Activated CD4-positive, alpha-beta memory T cell treated with anti-CD3 and anti-CD28 coated beads, Interleukin-2, amount 10 ng/mL, durations not matched to agents 7 days and 5 days (primary cell): ENCODE data around the gene ARHGAP27. TPM values are rescaled to one million over a fixed set of nuclear protein-coding genes. Genes with fewer than 3 reads are reported as not detected.
"Not testable (repeated sequence)": the region's sequence is repeated elsewhere in the genome, so short reads cannot be mapped to it uniquely, and the experiment has no call there.

Experiments
- CTCF ChIA-PET: fragments of 350-600 bp; sonication (Branson Sonifier 250); formaldehyde crosslinking; loops from one replicate; lab custom pipeline; 2021; ENCODE audit warnings: antibody characterized with exemption, inconsistent platforms; lab: Charles Lee
- POLR2A ChIA-PET: fragments of 350-600 bp; sonication (Branson Sonifier 250); formaldehyde crosslinking; loops from one replicate; lab custom pipeline; 2021; ENCODE audit warnings: antibody characterized with exemption; lab: Charles Lee
- DNase-seq: peaks from one replicate; pipeline ENCODE4 v3.0.0-alpha.2; 2020
- H3K27ac Mint-ChIP-seq: one replicate; pipeline ENCODE4 v1.8.0; 2021; ENCODE audit warnings: mild to moderate bottlenecking, mixed read lengths
- H3K27me3 Mint-ChIP-seq: one replicate; pipeline ENCODE4 v1.8.0; 2021; ENCODE audit warnings: mixed read lengths
- H3K36me3 Mint-ChIP-seq: one replicate; pipeline ENCODE4 v1.8.0; 2021; ENCODE audit warnings: low read depth, mixed read lengths
- H3K4me1 Mint-ChIP-seq: one replicate; pipeline ENCODE4 v1.8.0; 2021; ENCODE audit warnings: mixed read lengths
- H3K4me3 Mint-ChIP-seq: one replicate; pipeline ENCODE4 v1.8.0; 2021; ENCODE audit warnings: mild to moderate bottlenecking, mixed read lengths
- H3K9me3 Mint-ChIP-seq: one replicate; pipeline ENCODE4 v1.8.0; 2021; ENCODE audit warnings: mixed read lengths
- total RNA-seq, 2 experiments: library from RNA; stranded (reverse); gene quantifications; one replicate each; pipeline ENCODE4 v1.2.3, GENCODE V29; 2021

ARHGAP27 gene
- total RNA-seq: 10 to 100 TPM; 81.4 to 84.4 TPM

- DNase-seq: peak; percentile 61
- no peaks in the 10 kb centered on the region for H3K9me3 Mint-ChIP-seq
- H3K27me3 Mint-ChIP-seq: no peaks in the 10 kb centered on the region
- CTCF ChIA-PET: no interaction called here
- peak within 1 kb of the TSS; percentile 63 for H3K27ac Mint-ChIP-seq
- H3K4me3 Mint-ChIP-seq: peak within 1 kb of the TSS; percentile 88
- peaks cover 26% of the 10 kb centered on the region for H3K36me3 Mint-ChIP-seq
- H3K4me1 Mint-ChIP-seq: peaks cover 31% of the 10 kb centered on the region
- POLR2A ChIA-PET: interaction anchor here (0.7 to 1.1 kb wide), 2 partner anchors 14 to 87 kb away, joined by 3 read pairs; no protein-coding TSS in a partner anchor
Measured at GRCh38 chr17:45432405-45433158, at the start of gene ARHGAP27. Gene ARHGAP27 (minus strand): TSS chr17:45432870. CDS start chr17:45430279, 2,591 bp downstream.

DNA sequence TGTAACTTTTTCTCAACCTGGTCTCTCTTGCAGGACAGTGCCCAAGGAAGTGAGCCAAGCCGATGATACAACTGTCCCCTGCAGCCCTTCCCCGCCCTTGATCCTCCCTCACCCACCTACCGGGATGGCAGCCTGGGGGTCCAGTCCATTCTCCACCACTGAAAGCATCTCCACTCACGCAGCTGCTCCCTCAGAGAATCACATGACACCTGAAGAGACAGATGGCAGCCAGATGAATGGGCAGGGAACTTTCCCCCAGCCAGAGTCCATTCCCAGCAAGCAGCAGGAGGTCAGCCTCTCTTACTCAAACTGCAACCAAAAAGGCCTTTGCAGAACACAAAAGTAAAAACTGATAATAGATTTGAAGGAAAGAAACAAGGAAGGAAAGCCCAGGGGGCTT is 49.6 kb upstream of the ARHGAP27 start:
- Mint-ChIP-seq H3K4me1 (peaks cover 18% of the 10 kb centered on the region), H3K36me3 (peaks cover 12% of the 10 kb centered on the region)
- CTCF ChIA-PET, DNase-seq, POLR2A ChIA-PET, H3K4me3 Mint-ChIP-seq, H3K27me3 Mint-ChIP-seq, H3K27ac Mint-ChIP-seq, H3K9me3 Mint-ChIP-seq: not testable (repeated sequence)

DNA sequence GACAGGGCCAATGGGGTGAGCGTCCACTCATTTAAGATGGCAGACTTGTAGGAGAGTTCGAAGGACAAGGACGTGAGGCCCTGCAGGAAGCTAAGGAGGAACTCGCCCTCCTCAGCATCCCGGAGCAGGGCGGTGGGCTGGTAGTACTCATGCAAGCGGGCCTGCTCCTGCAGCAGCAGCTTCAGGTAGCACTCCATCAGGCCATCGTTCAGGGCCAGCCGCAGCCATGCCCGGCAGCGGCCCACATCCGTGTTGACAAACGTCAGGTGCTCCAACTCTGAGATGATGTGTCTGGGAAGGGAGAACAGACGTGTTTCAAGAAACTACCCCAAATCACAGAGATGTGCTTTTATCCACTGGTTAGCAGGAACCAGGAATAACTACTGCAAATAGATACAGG is 42.8 kb upstream of the ARHGAP27 start:
- CTCF ChIA-PET: not testable (repeated sequence)
- H3K36me3 Mint-ChIP-seq: peaks cover 26% of the 10 kb centered on the region

GRCh38 chr17:45472249-45472648 is 39.6 kb upstream of the ARHGAP27 start:
- H3K4me1 Mint-ChIP-seq, H3K4me3 Mint-ChIP-seq, DNase-seq, H3K27ac Mint-ChIP-seq, H3K9me3 Mint-ChIP-seq, CTCF ChIA-PET, POLR2A ChIA-PET, H3K27me3 Mint-ChIP-seq: not testable (repeated sequence)
- peaks cover 18% of the 10 kb centered on the region for H3K36me3 Mint-ChIP-seq

More for the DNA sequence above, 42.8 kb upstream of the ARHGAP27 start:
- H3K4me3 Mint-ChIP-seq, H3K27me3 Mint-ChIP-seq, POLR2A ChIA-PET, H3K27ac Mint-ChIP-seq, H3K4me1 Mint-ChIP-seq, H3K9me3 Mint-ChIP-seq, DNase-seq: not testable (repeated sequence)

DNA sequence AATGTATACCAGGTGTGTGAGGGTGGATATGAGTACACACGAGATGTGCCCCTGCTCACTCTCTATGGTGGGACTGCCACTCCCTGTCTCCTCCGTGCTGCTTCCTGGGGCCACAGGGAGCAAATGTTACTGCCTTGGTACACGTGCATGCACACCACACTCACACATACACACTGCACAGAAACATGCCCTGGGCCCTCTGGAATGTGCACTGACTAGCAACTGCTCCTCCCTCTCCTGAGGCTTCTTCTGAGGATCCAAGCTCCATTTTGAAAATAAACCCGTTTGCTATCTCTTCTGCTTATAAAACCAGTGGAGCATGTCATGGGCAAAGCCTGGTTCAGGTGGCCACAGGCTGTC is 36.5 kb upstream of the ARHGAP27 start:
- H3K9me3 Mint-ChIP-seq, CTCF ChIA-PET, H3K27me3 Mint-ChIP-seq, H3K4me3 Mint-ChIP-seq, POLR2A ChIA-PET, H3K27ac Mint-ChIP-seq, DNase-seq, H3K4me1 Mint-ChIP-seq: not testable (repeated sequence)
- H3K36me3 Mint-ChIP-seq: peaks cover 15% of the 10 kb centered on the region

GRCh38 chr17:45468293-45469203 is 35.9 kb upstream of the ARHGAP27 start:
- H3K27me3 Mint-ChIP-seq, H3K27ac Mint-ChIP-seq, H3K4me1 Mint-ChIP-seq, CTCF ChIA-PET, H3K4me3 Mint-ChIP-seq, POLR2A ChIA-PET, H3K9me3 Mint-ChIP-seq, DNase-seq: not testable (repeated sequence)
- H3K36me3 Mint-ChIP-seq: peaks cover 13% of the 10 kb centered on the region

DNA sequence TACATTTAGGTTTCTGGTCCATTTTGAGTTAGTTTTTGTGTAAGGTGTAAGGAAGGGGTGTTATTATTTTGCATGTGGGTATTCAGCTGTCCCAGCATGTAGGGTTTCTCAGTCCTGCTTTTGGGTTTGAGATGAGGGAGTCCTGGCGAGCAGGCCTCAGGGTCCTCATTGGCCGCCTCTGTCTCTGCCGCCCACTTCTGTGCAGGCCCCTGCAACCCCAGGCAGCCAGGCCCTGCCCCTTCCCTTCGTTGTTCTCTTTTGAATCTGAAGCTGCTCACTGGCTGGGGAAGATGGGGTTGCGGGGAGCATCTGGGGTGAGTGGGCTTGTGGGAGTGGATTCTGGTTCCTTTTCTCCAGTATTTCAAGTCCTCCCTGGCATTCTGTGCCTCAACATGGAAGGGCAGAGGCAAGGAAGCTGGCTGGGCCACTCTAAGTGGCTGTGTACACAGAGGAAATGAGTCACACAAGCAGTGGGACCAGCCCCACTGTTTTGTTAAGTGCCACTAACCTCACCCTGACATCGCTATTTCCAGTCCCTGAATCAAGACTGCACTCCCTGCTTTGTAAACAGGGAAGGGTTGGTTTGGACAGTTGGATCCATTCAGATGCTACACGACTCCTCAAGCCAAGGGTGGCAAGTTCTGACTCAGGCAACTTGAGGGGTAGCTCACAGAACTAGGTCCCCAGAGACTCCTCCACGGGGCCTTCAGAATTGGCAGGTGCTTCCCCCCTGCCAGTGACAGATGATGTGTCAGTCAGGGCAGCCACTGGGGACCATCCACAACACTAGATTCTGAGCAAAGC is 29.1 kb upstream of the ARHGAP27 start:
- CTCF ChIA-PET, H3K4me3 Mint-ChIP-seq, POLR2A ChIA-PET, H3K9me3 Mint-ChIP-seq, H3K27me3 Mint-ChIP-seq: not testable (repeated sequence)
- Mint-ChIP-seq H3K4me1 (peaks cover 19% of the 10 kb centered on the region), H3K36me3 (peaks cover 13% of the 10 kb centered on the region), H3K27ac (peak overlapping the region; percentile 85)
- peak; percentile 65 for DNase-seq

GRCh38 chr17:45460422-45460821 is 27.8 kb upstream of the ARHGAP27 start:
- H3K27ac Mint-ChIP-seq, H3K4me3 Mint-ChIP-seq, H3K9me3 Mint-ChIP-seq, DNase-seq, CTCF ChIA-PET, H3K27me3 Mint-ChIP-seq, POLR2A ChIA-PET: not testable (repeated sequence)
- Mint-ChIP-seq H3K4me1 (peaks cover 19% of the 10 kb centered on the region), H3K36me3 (peaks cover 20% of the 10 kb centered on the region)

- H3K27me3 Mint-ChIP-seq, H3K4me1 Mint-ChIP-seq, POLR2A ChIA-PET, H3K4me3 Mint-ChIP-seq, H3K9me3 Mint-ChIP-seq, H3K27ac Mint-ChIP-seq, DNase-seq, CTCF ChIA-PET: not testable (repeated sequence)
- peaks cover 31% of the 10 kb centered on the region for H3K36me3 Mint-ChIP-seq
Measured at GRCh38 chr17:45454341-45454740, 21.7 kb upstream of the ARHGAP27 start.

- H3K27me3 Mint-ChIP-seq, H3K27ac Mint-ChIP-seq, H3K9me3 Mint-ChIP-seq: not testable (repeated sequence)
Measured at GRCh38 chr17:45453731-45454130, 21.1 kb upstream of the ARHGAP27 start.

DNA sequence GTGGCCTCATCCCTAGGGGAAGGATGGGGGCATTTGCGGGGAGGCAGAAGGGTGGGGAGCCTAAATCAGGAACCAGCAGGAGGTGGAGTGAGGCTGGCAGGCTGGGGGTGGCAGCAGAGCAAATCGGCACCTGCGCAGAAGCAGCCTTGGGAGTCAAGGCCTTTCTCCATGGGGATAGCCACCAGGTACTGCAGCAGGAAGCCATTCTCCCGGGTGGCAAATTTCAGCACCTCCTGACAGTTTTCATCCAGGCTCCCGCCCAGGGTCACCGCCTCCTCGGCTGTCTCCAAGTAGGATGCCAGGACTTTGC is 20.5 kb upstream of the ARHGAP27 start:
- DNase-seq, H3K9me3 Mint-ChIP-seq, H3K4me1 Mint-ChIP-seq, CTCF ChIA-PET, POLR2A ChIA-PET, H3K27ac Mint-ChIP-seq, H3K4me3 Mint-ChIP-seq, H3K27me3 Mint-ChIP-seq: not testable (repeated sequence)
- H3K36me3 Mint-ChIP-seq: peaks cover 33% of the 10 kb centered on the region

More at GRCh38 chr17:45453731-45454130, 21.1 kb upstream of the ARHGAP27 start:
- H3K4me1 Mint-ChIP-seq, CTCF ChIA-PET, H3K4me3 Mint-ChIP-seq, POLR2A ChIA-PET, DNase-seq: not testable (repeated sequence)
- peaks cover 30% of the 10 kb centered on the region for H3K36me3 Mint-ChIP-seq

- peaks cover 35% of the 10 kb centered on the region for H3K36me3 Mint-ChIP-seq
- H3K4me3 Mint-ChIP-seq, H3K4me1 Mint-ChIP-seq, H3K27ac Mint-ChIP-seq, CTCF ChIA-PET, H3K27me3 Mint-ChIP-seq, POLR2A ChIA-PET, DNase-seq, H3K9me3 Mint-ChIP-seq: not testable (repeated sequence)
Measured at GRCh38 chr17:45452329-45453224, 19.9 kb upstream of the ARHGAP27 start.
